Vagina (tissue), 2 donors: Measurements from ENCODE around the gene PIGK.

Experiments
- POLR2A ChIP-seq, 2 donors: fragments of 450-650 bp; IDR thresholded peaks; one replicate each; pipeline ENCODE4 v1.6.1; 2017; ENCODE audit warnings: antibody characterized with exemption in 2 of 2, mild to moderate bottlenecking in 2 of 2, moderate library complexity in 2 of 2
- TF ChIP-seq, protein P1 (sequence below), 3 experiments: fragments of 450-650 bp in 2 of 3; fragments of 200-600 bp in 1 of 3; sonication (generic) in 1 of 3; IDR thresholded peaks; one replicate each; pipeline ENCODE4 v1.5.1; 2017 to 2019; ENCODE audit warnings: antibody characterized with exemption in 3 of 3, mild to moderate bottlenecking in 2 of 3, moderate library complexity in 2 of 3

DNA sequence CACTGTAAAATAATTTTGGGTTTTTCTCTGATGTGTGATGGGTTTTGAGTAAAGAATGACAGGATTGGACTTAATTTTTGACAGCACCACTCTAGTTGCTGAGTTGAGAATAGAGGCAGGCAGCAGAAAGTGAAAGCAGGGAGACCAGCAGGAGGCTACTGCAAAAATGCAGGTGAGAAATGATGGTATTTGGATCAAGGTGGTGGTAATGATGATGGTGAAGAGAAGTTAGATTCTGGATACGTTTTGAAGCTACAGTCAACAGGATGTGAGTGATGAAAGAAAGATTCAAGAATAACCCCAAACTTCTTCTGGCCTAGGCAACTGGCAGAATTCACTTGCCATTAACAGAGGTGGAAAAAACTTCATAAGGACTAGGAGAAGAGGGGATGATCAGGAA is 47.8 kb upstream of the PIGK start:
- TF ChIP-seq, protein P1, sequence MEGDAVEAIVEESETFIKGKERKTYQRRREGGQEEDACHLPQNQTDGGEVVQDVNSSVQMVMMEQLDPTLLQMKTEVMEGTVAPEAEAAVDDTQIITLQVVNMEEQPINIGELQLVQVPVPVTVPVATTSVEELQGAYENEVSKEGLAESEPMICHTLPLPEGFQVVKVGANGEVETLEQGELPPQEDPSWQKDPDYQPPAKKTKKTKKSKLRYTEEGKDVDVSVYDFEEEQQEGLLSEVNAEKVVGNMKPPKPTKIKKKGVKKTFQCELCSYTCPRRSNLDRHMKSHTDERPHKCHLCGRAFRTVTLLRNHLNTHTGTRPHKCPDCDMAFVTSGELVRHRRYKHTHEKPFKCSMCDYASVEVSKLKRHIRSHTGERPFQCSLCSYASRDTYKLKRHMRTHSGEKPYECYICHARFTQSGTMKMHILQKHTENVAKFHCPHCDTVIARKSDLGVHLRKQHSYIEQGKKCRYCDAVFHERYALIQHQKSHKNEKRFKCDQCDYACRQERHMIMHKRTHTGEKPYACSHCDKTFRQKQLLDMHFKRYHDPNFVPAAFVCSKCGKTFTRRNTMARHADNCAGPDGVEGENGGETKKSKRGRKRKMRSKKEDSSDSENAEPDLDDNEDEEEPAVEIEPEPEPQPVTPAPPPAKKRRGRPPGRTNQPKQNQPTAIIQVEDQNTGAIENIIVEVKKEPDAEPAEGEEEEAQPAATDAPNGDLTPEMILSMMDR (IDR thresholded peaks at IDR 0.05) = no peak
- no peak for TF ChIP-seq POLR2A (IDR thresholded peaks at IDR 0.05)
